HG02571 (cell line): ENCODE results near the gene LRP1-AS.

ENCODE experiments used
- ATAC-seq: cut with Tn5 transposase; IDR thresholded peaks from one replicate; pipeline ENCODE4 v1.9.1; 2021; ENCODE audit warnings: mild to moderate bottlenecking, moderate library complexity; ENCODE audit not compliant: unreplicated experiment

LRP1-AS gene

GRCh38 chr12:57101892-57102695 lies 45.3 kb downstream of the LRP1-AS start:
- no peak for ATAC-seq

GRCh38 chr12:57099766-57100165 lies 47.7 kb downstream of the LRP1-AS start:
- ATAC-seq = no peak

GRCh38 chr12:57099047-57099714 lies 48.2 kb downstream of the LRP1-AS start:
- ATAC-seq = no peak

- ATAC-seq = no peak
Measured at GRCh38 chr12:57098546-57098945, 48.9 kb downstream of the LRP1-AS start.

- no peak for ATAC-seq
Measured at GRCh38 chr12:57097554-57097835, 49.9 kb downstream of the LRP1-AS start.

GRCh38 chr12:57096748-57097553 lies 50.5 kb downstream of the LRP1-AS start:
- no peak for ATAC-seq

- no peak for ATAC-seq
Measured at GRCh38 chr12:57096099-57096572, 51.3 kb downstream of the LRP1-AS start.

- ATAC-seq = no peak
Measured at GRCh38 chr12:57095440-57095839, 52.0 kb downstream of the LRP1-AS start.
